ENCODE data around the gene BRIP1.

Gene BRIP1

DNA sequence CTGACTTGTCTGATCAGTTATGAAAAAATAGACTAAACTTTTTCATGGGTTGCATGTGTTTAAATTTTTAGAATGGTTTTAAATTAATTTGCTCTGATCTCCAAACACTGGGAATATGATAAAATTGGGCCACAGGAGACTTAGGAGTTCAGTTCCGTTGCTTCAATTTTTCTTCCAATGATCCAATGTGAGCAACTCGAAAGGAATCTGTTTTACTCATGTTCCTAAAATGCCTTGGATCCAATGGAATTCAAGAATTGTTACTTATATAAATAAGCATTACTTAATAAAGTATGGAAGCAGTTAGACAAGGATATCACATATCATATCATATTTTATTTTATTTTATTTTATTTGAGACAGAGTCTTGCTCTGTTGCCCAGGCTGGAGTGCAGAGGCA is 216.3 kb downstream of the BRIP1 start:
- H3K9ac ChIP-seq (ENCODE audit: low read length): no peak overlapping the region
- peaks cover 2% of the 10 kb centered on the region for H3K9me3 ChIP-seq (ENCODE audit: low read length)
- no peak overlapping the region for H3K4me3 ChIP-seq (ENCODE audit: low read depth in 1 of 2, low read length in 2 of 2)
- no peak overlapping the region for H3K27ac ChIP-seq (ENCODE audit: low read depth, low read length)
- no peaks in the 10 kb centered on the region for H3K4me1 ChIP-seq (ENCODE audit: insufficient read depth, low read length)
- no peaks in the 10 kb centered on the region for H3K36me3 ChIP-seq (ENCODE audit: insufficient read depth, low read length)
- no peaks in the 10 kb centered on the region for H3K27me3 ChIP-seq (ENCODE audit: control insufficient read depth in 1 of 2, insufficient read depth in 2 of 2, low read length in 2 of 2)

DNA sequence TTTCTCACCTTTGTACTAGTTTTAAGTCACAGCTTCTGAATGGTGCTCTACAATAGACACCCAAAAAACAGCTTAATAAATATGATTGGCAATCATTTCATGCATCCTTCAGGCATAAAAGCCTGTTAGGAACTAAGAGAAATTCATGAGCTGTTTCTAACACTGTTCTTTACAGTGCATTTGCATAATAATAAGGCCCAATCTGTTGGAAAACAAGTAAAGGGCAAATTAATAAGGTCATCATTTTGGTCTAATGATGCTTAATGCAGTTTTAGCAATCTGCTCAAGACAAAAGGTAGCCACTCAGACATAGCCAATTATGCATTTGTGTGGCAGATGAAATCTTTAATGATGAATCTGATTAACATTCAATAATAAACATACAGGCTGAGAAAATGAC is 216.8 kb downstream of the BRIP1 start:
- H3K4me3 ChIP-seq (ENCODE audit: low read depth in 1 of 2, low read length in 2 of 2): no peak overlapping the region
- H3K27ac ChIP-seq (ENCODE audit: low read depth, low read length): no peak overlapping the region
- no peaks in the 10 kb centered on the region for H3K36me3 ChIP-seq (ENCODE audit: insufficient read depth, low read length)
- no peaks in the 10 kb centered on the region for H3K9me3 ChIP-seq (ENCODE audit: low read length)
- no peak overlapping the region for H3K9ac ChIP-seq (ENCODE audit: low read length)
- H3K27me3 ChIP-seq (ENCODE audit: control insufficient read depth in 1 of 2, insufficient read depth in 2 of 2, low read length in 2 of 2): no peaks in the 10 kb centered on the region
- no peaks in the 10 kb centered on the region for H3K4me1 ChIP-seq (ENCODE audit: insufficient read depth, low read length)

GRCh38 chr17:61645920-61646319 is 217.4 kb downstream of the BRIP1 start:
- Histone ChIP-seq H3K9me3 (ENCODE audit: low read length) (no peaks in the 10 kb centered on the region), H3K4me1 (ENCODE audit: insufficient read depth, low read length) (no peaks in the 10 kb centered on the region), H3K27ac (ENCODE audit: low read depth, low read length) (no peak overlapping the region), H3K4me3 (ENCODE audit: low read depth in 1 of 2, low read length in 2 of 2) (no peak overlapping the region), H3K36me3 (ENCODE audit: insufficient read depth, low read length) (no peaks in the 10 kb centered on the region), H3K9ac (ENCODE audit: low read length) (no peak overlapping the region), H3K27me3 (ENCODE audit: control insufficient read depth in 1 of 2, insufficient read depth in 2 of 2, low read length in 2 of 2) (no peaks in the 10 kb centered on the region)

DNA sequence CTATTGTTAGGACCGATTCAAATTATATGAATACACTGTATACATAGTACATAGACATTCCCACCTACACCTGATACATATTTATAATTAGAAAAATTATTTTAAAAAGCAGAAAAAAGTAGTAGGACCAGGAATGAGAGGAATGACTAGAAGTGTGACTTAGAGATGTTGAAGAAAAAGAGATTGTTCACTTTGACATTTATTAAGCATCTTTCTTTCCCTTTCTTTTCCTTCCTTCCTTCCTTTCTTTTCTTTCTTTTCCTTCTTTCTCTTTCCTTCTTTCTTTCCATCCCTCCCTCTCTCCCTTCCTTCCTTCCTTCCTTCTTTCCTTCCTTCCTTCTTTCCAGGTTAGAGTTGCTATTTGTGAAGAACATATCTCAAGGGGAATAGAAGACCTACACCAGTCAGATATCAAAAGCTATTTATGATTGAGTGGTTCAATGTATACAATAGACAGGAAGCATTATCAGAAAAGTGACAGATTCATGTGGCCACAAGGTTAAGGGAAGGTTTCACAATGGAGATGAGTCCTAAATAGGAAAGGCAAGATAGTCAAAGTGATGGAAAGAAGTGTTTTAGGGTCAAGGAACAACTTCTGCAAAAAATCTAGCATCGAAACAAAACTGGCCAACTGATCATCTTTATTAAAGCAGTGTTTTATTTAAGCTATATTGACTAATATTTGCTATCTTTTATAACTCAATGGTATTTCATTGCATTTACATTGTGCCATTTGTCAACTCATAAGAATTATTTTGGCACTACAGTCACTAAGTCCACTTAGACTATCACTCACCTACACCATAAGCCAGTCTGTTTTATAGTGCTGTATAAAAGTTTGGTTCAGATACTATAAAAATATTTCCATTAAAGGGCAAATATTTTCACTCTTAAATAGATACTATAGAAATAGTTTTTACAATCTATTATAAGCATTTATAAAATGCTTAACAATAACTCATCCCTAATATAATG is 218.2 kb downstream of the BRIP1 start:
- no peaks in the 10 kb centered on the region for H3K9me3 ChIP-seq (ENCODE audit: low read length)
- no peaks in the 10 kb centered on the region for H3K27me3 ChIP-seq (ENCODE audit: control insufficient read depth in 1 of 2, insufficient read depth in 2 of 2, low read length in 2 of 2)
- H3K36me3 ChIP-seq (ENCODE audit: insufficient read depth, low read length): no peaks in the 10 kb centered on the region
- no peaks in the 10 kb centered on the region for H3K4me1 ChIP-seq (ENCODE audit: insufficient read depth, low read length)
- H3K9ac ChIP-seq (ENCODE audit: low read length): no peak overlapping the region
- H3K27ac ChIP-seq (ENCODE audit: low read depth, low read length): no peak overlapping the region
- no peak overlapping the region for H3K4me3 ChIP-seq (ENCODE audit: low read depth in 1 of 2, low read length in 2 of 2)

DNA sequence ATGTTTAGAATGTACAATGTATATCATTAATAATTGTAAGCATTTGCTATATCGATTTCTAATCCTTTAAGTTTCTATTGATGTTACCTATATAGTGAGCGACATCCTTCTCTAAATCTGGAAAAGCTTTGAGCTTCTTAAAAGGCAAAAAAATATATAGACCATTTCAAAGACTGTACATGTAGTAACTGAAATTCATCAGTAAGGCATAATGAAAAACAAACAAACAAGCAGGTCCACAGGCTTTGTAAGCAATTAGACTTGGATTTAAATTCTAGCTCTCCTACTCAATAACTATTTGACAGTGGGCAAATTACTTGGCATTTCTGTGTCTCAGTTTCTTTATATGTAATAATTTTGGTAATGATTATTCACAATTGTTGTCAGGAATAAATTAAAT is 220.6 kb downstream of the BRIP1 start:
- Histone ChIP-seq H3K27me3 (ENCODE audit: control insufficient read depth in 1 of 2, insufficient read depth in 2 of 2, low read length in 2 of 2) (no peaks in the 10 kb centered on the region), H3K9ac (ENCODE audit: low read length) (no peak overlapping the region), H3K4me1 (ENCODE audit: insufficient read depth, low read length) (no peaks in the 10 kb centered on the region), H3K27ac (ENCODE audit: low read depth, low read length) (no peak overlapping the region), H3K4me3 (ENCODE audit: low read depth in 1 of 2, low read length in 2 of 2) (no peak overlapping the region), H3K36me3 (ENCODE audit: insufficient read depth, low read length) (no peaks in the 10 kb centered on the region), H3K9me3 (ENCODE audit: low read length) (no peaks in the 10 kb centered on the region)

DNA sequence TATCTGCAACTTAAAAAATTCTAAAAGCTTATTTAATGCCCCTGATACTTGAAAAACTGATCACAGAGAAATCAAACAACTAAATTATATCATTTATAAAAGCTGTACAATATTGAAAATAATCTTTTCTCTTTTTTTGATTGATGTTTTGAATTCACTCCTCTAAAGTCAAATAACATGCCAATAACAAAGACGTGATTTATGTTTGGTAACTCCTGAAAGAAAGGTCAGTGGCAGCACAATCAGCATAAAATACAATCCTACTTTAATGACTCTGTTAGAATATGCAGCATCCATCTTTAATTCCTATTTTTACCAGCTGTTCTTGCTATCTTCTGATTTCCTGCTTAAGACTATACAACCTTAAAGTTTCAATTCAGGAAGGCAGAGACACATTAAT is 221.6 kb downstream of the BRIP1 start:
- H3K4me3 ChIP-seq (ENCODE audit: low read depth in 1 of 2, low read length in 2 of 2): no peak overlapping the region
- no peak overlapping the region for H3K9ac ChIP-seq (ENCODE audit: low read length)
- no peaks in the 10 kb centered on the region for H3K27me3 ChIP-seq (ENCODE audit: control insufficient read depth in 1 of 2, insufficient read depth in 2 of 2, low read length in 2 of 2)
- no peaks in the 10 kb centered on the region for H3K9me3 ChIP-seq (ENCODE audit: low read length)
- H3K27ac ChIP-seq (ENCODE audit: low read depth, low read length): no peak overlapping the region
- H3K36me3 ChIP-seq (ENCODE audit: insufficient read depth, low read length): no peaks in the 10 kb centered on the region
- no peaks in the 10 kb centered on the region for H3K4me1 ChIP-seq (ENCODE audit: insufficient read depth, low read length)

DNA sequence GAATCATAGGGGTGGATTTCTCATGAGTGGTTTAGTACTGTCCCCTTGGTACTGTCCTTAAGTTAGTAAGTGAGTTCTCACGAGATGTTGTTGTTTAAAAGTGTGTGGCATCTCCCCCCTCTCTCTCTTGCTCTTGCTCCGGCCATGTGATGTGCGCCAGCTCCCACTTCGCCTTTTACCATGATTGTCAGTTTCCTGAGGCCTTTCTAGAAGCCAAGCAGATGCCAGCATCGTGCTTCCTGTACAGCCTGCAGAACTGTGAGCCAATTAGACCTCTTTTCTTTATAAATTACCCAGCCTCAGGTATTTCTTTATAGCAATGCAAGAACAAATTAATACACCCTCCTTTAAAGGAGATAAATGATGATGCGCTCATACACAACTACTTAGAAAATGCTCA is 222.2 kb downstream of the BRIP1 start:
- Histone ChIP-seq H3K36me3 (ENCODE audit: insufficient read depth, low read length) (no peaks in the 10 kb centered on the region), H3K9ac (ENCODE audit: low read length) (no peak overlapping the region), H3K27ac (ENCODE audit: low read depth, low read length) (no peak overlapping the region), H3K4me3 (ENCODE audit: low read depth in 1 of 2, low read length in 2 of 2) (no peak overlapping the region), H3K9me3 (ENCODE audit: low read length) (peaks cover under 1% of the 10 kb centered on the region), H3K4me1 (ENCODE audit: insufficient read depth, low read length) (no peaks in the 10 kb centered on the region), H3K27me3 (ENCODE audit: control insufficient read depth in 1 of 2, insufficient read depth in 2 of 2, low read length in 2 of 2) (no peaks in the 10 kb centered on the region)

DNA sequence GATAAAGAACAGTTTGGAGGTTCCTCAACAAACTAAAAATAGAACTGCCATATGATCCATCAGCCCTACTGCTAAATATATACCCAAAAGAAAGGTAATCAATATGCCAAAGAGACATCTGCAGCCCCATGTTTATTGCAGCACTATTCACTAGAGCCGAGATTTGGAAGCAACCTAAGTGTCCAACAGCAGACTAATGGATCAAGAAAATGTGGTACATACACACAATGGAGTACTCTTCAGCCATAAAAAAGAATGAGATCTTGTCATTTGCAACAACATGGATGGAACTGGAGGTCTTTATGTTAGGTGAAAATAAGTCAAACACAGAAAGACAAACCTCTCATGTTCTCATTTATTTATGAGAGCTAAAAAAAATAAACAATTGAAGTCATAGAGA is 223.5 kb downstream of the BRIP1 start:
- Histone ChIP-seq H3K36me3 (ENCODE audit: insufficient read depth, low read length) (no peaks in the 10 kb centered on the region), H3K27me3 (ENCODE audit: control insufficient read depth in 1 of 2, insufficient read depth in 2 of 2, low read length in 2 of 2) (no peaks in the 10 kb centered on the region), H3K9ac (ENCODE audit: low read length) (no peak overlapping the region), H3K4me3 (ENCODE audit: low read depth in 1 of 2, low read length in 2 of 2) (no peak overlapping the region), H3K4me1 (ENCODE audit: insufficient read depth, low read length) (no peaks in the 10 kb centered on the region), H3K27ac (ENCODE audit: low read depth, low read length) (no peak overlapping the region), H3K9me3 (ENCODE audit: low read length) (peaks cover 6% of the 10 kb centered on the region)

GRCh38 chr17:61638087-61638486 is 225.2 kb downstream of the BRIP1 start:
- Histone ChIP-seq H3K27ac (ENCODE audit: low read depth, low read length) (no peak overlapping the region), H3K9ac (ENCODE audit: low read length) (no peak overlapping the region), H3K4me3 (ENCODE audit: low read depth in 1 of 2, low read length in 2 of 2) (no peak overlapping the region), H3K36me3 (ENCODE audit: insufficient read depth, low read length) (no peaks in the 10 kb centered on the region), H3K27me3 (ENCODE audit: control insufficient read depth in 1 of 2, insufficient read depth in 2 of 2, low read length in 2 of 2) (no peaks in the 10 kb centered on the region), H3K4me1 (ENCODE audit: insufficient read depth, low read length) (no peaks in the 10 kb centered on the region), H3K9me3 (ENCODE audit: low read length) (peaks cover 6% of the 10 kb centered on the region)

GRCh38 chr17:61635913-61636432 is 227.4 kb downstream of the BRIP1 start:
- Histone ChIP-seq H3K27ac (ENCODE audit: low read depth, low read length) (no peak overlapping the region), H3K36me3 (ENCODE audit: insufficient read depth, low read length) (no peaks in the 10 kb centered on the region), H3K4me3 (ENCODE audit: low read depth in 1 of 2, low read length in 2 of 2) (no peak overlapping the region), H3K4me1 (ENCODE audit: insufficient read depth, low read length) (no peaks in the 10 kb centered on the region), H3K9ac (ENCODE audit: low read length) (no peak overlapping the region), H3K9me3 (ENCODE audit: low read length) (peaks cover 6% of the 10 kb centered on the region), H3K27me3 (ENCODE audit: control insufficient read depth in 1 of 2, insufficient read depth in 2 of 2, low read length in 2 of 2) (no peaks in the 10 kb centered on the region)

- Histone ChIP-seq H3K27me3 (ENCODE audit: control insufficient read depth in 1 of 2, insufficient read depth in 2 of 2, low read length in 2 of 2) (no peaks in the 10 kb centered on the region), H3K27ac (ENCODE audit: low read depth, low read length) (no peak overlapping the region), H3K9ac (ENCODE audit: low read length) (no peak overlapping the region), H3K9me3 (ENCODE audit: low read length) (peaks cover 6% of the 10 kb centered on the region), H3K36me3 (ENCODE audit: insufficient read depth, low read length) (no peaks in the 10 kb centered on the region), H3K4me3 (ENCODE audit: low read depth in 1 of 2, low read length in 2 of 2) (no peak overlapping the region), H3K4me1 (ENCODE audit: insufficient read depth, low read length) (no peaks in the 10 kb centered on the region)
These were observed 228.3 kb downstream of the BRIP1 start for GRCh38 chr17:61634942-61635538.
